Measurements from ENCODE around the gene NRXN3. TPM values are rescaled to one million over a fixed set of nuclear protein-coding genes. Genes with fewer than 3 reads are reported as not detected.

NRXN3 gene
- total RNA-seq, 1 donor: 2.5 TPM

GRCh38 chr14:79136071-79137044 is 966.2 kb downstream of the NRXN3 start:
- no peaks in the 10 kb centered on the region for H3K79me2 ChIP-seq (ENCODE audit: insufficient read depth, low read length)
- H3K27ac ChIP-seq (ENCODE audit: low read depth, low read length): no peak overlapping the region
- H3K4me2 ChIP-seq (ENCODE audit: insufficient read depth, low read length): no peak overlapping the region
- TF ChIP-seq CTCF (IDR thresholded peaks at IDR 0.05; ENCODE audit: extremely low read depth, low read depth, low read length): no peak
- H3K36me3 ChIP-seq (ENCODE audit: insufficient read depth, low read length): no peaks in the 10 kb centered on the region
- no peak overlapping the region for H2AFZ ChIP-seq (ENCODE audit: low read length)
- no peaks in the 10 kb centered on the region for H3K4me1 ChIP-seq (ENCODE audit: insufficient read depth, low read length)
- no peaks in the 10 kb centered on the region for H4K20me1 ChIP-seq (ENCODE audit: insufficient read depth, low read length)
- H3K9me3 ChIP-seq (ENCODE audit: low read depth, low read length): no peaks in the 10 kb centered on the region
- no peak overlapping the region for H3K4me3 ChIP-seq (ENCODE audit: insufficient read depth, low read length)
- no peak for DNase-seq (ENCODE audit: insufficient read length, low spot score, missing footprints)
- H3K27me3 ChIP-seq (ENCODE audit: insufficient read depth, low read length): no peaks in the 10 kb centered on the region

DNA sequence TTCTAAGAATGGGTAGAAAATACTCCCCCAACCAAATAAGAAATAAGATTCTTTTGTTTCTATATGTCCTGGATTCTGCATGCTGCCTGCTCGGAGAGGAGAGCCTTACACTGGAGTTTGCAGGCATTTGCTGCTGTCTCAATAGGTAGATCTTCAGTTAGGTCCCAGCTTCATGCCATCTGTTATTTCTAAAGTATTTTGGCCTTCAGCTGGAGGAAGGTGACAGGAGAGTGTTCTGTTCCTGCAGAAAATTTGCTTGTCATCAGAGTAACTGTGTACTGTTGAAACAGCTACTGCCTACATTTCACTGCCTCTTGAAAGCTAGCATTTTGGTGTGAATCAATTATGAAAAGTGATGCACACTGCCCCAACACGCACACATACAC is 966.9 kb downstream of the NRXN3 start:
- Histone ChIP-seq H3K4me2 (ENCODE audit: insufficient read depth, low read length) (no peak overlapping the region), H3K4me1 (ENCODE audit: insufficient read depth, low read length) (no peaks in the 10 kb centered on the region), H3K79me2 (ENCODE audit: insufficient read depth, low read length) (no peaks in the 10 kb centered on the region), H3K27me3 (ENCODE audit: insufficient read depth, low read length) (no peaks in the 10 kb centered on the region), H2AFZ (ENCODE audit: low read length) (no peak overlapping the region), H3K27ac (ENCODE audit: low read depth, low read length) (no peak overlapping the region), H3K4me3 (ENCODE audit: insufficient read depth, low read length) (no peak overlapping the region), H4K20me1 (ENCODE audit: insufficient read depth, low read length) (no peaks in the 10 kb centered on the region), H3K9me3 (ENCODE audit: low read depth, low read length) (no peaks in the 10 kb centered on the region), H3K36me3 (ENCODE audit: insufficient read depth, low read length) (no peaks in the 10 kb centered on the region)
- no peak for DNase-seq (ENCODE audit: insufficient read length, low spot score, missing footprints)
- no peak for TF ChIP-seq CTCF (IDR thresholded peaks at IDR 0.05; ENCODE audit: extremely low read depth, low read depth, low read length)

GRCh38 chr14:79137836-79138235 is 967.7 kb downstream of the NRXN3 start:
- H3K27me3 ChIP-seq (ENCODE audit: insufficient read depth, low read length): no peaks in the 10 kb centered on the region
- no peaks in the 10 kb centered on the region for H4K20me1 ChIP-seq (ENCODE audit: insufficient read depth, low read length)
- no peaks in the 10 kb centered on the region for H3K36me3 ChIP-seq (ENCODE audit: insufficient read depth, low read length)
- DNase-seq (ENCODE audit: insufficient read length, low spot score, missing footprints): no peak
- H3K4me3 ChIP-seq (ENCODE audit: insufficient read depth, low read length): no peak overlapping the region
- no peak for TF ChIP-seq CTCF (IDR thresholded peaks at IDR 0.05; ENCODE audit: extremely low read depth, low read depth, low read length)
- no peaks in the 10 kb centered on the region for H3K79me2 ChIP-seq (ENCODE audit: insufficient read depth, low read length)
- H2AFZ ChIP-seq (ENCODE audit: low read length): no peak overlapping the region
- H3K4me2 ChIP-seq (ENCODE audit: insufficient read depth, low read length): no peak overlapping the region
- H3K4me1 ChIP-seq (ENCODE audit: insufficient read depth, low read length): no peaks in the 10 kb centered on the region
- no peak overlapping the region for H3K27ac ChIP-seq (ENCODE audit: low read depth, low read length)
- H3K9me3 ChIP-seq (ENCODE audit: low read depth, low read length): no peaks in the 10 kb centered on the region

DNA sequence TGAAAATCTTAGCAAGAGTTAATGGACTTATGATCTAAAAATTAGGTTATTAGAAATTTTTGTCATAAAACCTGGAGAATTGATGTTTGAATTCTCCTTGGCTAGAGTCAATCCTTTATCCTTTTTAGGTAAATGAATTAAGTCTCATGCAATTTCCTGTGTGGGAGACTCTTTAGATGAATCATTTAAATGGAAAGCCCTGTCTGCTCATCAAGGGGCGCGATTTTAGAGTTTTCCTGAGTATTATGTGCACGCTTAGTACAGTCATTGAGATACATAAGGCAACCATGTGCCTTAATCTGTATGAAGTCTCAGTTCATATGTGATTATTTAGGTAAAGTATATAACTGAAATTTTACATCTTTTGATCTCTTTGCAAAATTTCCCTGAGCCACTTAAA is 974.7 kb downstream of the NRXN3 start:
- no peaks in the 10 kb centered on the region for H3K36me3 ChIP-seq (ENCODE audit: insufficient read depth, low read length)
- no peak for TF ChIP-seq CTCF (IDR thresholded peaks at IDR 0.05; ENCODE audit: extremely low read depth, low read depth, low read length)
- H3K79me2 ChIP-seq (ENCODE audit: insufficient read depth, low read length): no peaks in the 10 kb centered on the region
- H3K4me1 ChIP-seq (ENCODE audit: insufficient read depth, low read length): no peaks in the 10 kb centered on the region
- no peak overlapping the region for H3K4me2 ChIP-seq (ENCODE audit: insufficient read depth, low read length)
- H3K9me3 ChIP-seq (ENCODE audit: low read depth, low read length): no peaks in the 10 kb centered on the region
- no peaks in the 10 kb centered on the region for H3K27me3 ChIP-seq (ENCODE audit: insufficient read depth, low read length)
- no peak overlapping the region for H3K4me3 ChIP-seq (ENCODE audit: insufficient read depth, low read length)
- no peak overlapping the region for H2AFZ ChIP-seq (ENCODE audit: low read length)
- H3K27ac ChIP-seq (ENCODE audit: low read depth, low read length): no peak overlapping the region
- H4K20me1 ChIP-seq (ENCODE audit: insufficient read depth, low read length): no peaks in the 10 kb centered on the region
- DNase-seq (ENCODE audit: insufficient read length, low spot score, missing footprints): no peak

Data from osteoblast (primary cell).